KOPT-K1 (cell line): ENCODE results near the gene TAF1B.
"Not testable (repeated sequence)": the region's sequence is repeated elsewhere in the genome, so short reads cannot be mapped to it uniquely, and the experiment has no call there.

Source experiments
- H3K27ac ChIP-seq: fragments of 200-600 bp; sonication (generic); 2 replicates; pipeline ENCODE4 v1.5.1; 2016; ENCODE audit warnings: antibody characterized with exemption, mild to moderate bottlenecking, low read depth, low read length; ENCODE audit not compliant: poor library complexity, severe bottlenecking
- H3K36me3 ChIP-seq: fragments of 200-600 bp; sonication (generic); 2 replicates; pipeline ENCODE4 v1.5.1; 2017; ENCODE audit warnings: antibody characterized with exemption, mild to moderate bottlenecking, low read length, moderate library complexity; ENCODE audit not compliant: insufficient read depth
- H3K9me3 ChIP-seq: fragments of 200-600 bp; sonication (generic); 2 replicates; pipeline ENCODE4 v1.5.1; 2017; ENCODE audit warnings: antibody characterized with exemption, low read length, mild to moderate bottlenecking; ENCODE audit not compliant: insufficient read depth, poor library complexity, severe bottlenecking

TAF1B gene

GRCh38 chr2:9815076-9815475, 28.2 kb upstream of the TAF1B start:
- Histone ChIP-seq H3K27ac (no peak overlapping the region), H3K9me3 (no peaks in the 10 kb centered on the region), H3K36me3 (no peaks in the 10 kb centered on the region)

- H3K27ac ChIP-seq = no peak overlapping the region
- no peaks in the 10 kb centered on the region for H3K36me3 ChIP-seq
Measured at GRCh38 chr2:9815844-9816279, 27.4 kb upstream of the TAF1B start.

GRCh38 chr2:9818097-9818496, 25.2 kb upstream of the TAF1B start:
- Histone ChIP-seq H3K27ac (no peak overlapping the region), H3K9me3 (no peaks in the 10 kb centered on the region), H3K36me3 (no peaks in the 10 kb centered on the region)

More at GRCh38 chr2:9815844-9816279, 27.4 kb upstream of the TAF1B start:
- H3K9me3 ChIP-seq = no peaks in the 10 kb centered on the region

DNA sequence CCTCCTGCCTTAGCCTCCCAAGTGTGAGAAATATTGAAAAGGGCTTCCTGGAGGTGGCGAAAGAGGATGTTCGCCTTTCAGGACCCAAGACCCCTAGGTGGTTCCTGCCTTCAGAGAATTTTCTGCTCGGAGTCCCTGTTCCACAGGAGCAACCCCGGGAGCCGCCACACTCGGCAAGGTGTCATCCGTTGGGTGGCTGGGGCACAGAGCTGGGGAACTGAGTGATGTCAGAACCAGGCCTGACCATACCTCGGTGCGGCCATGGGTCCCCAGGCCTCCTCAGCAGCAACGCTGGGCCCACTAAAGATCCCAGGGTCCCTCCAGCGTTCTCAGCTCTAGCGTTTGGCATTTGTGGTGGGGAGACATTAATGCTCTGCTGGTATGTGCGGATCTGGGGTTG, 23.7 kb upstream of the TAF1B start:
- Histone ChIP-seq H3K27ac (no peak overlapping the region), H3K9me3 (no peaks in the 10 kb centered on the region), H3K36me3 (no peaks in the 10 kb centered on the region)

GRCh38 chr2:9820020-9820973, 23.0 kb upstream of the TAF1B start:
- Histone ChIP-seq H3K9me3 (no peaks in the 10 kb centered on the region), H3K36me3 (no peaks in the 10 kb centered on the region), H3K27ac (no peak overlapping the region)

- Histone ChIP-seq H3K27ac (no peak overlapping the region), H3K9me3 (no peaks in the 10 kb centered on the region), H3K36me3 (no peaks in the 10 kb centered on the region)
Measured at GRCh38 chr2:9821805-9822445, 21.3 kb upstream of the TAF1B start.

DNA sequence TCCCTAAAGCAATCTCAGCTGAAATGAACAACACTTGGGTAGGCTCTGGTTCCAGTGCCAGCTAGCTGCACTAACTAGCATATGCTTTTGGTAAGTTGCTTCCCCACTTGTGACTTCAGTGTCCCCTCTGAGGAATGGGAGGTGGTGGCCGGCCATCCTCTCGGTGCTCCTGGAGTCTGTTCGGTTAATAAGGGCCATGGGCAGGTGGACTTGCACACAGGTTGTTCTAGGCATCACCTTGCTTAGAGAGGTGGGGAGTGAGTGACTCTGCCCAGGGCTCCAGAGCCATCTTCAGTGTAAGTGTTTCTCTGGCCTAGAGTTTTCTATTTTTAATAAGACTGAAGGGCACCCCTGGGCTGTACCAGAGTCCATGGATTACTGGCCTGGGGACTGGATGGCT, 18.8 kb upstream of the TAF1B start:
- no peak overlapping the region for H3K27ac ChIP-seq

GRCh38 chr2:9824956-9825720, 18.1 kb upstream of the TAF1B start:
- H3K27ac ChIP-seq = no peak overlapping the region
- H3K36me3 ChIP-seq = no peaks in the 10 kb centered on the region
- no peaks in the 10 kb centered on the region for H3K9me3 ChIP-seq

More for the DNA sequence above, 18.8 kb upstream of the TAF1B start:
- Histone ChIP-seq H3K9me3 (no peaks in the 10 kb centered on the region), H3K36me3 (no peaks in the 10 kb centered on the region)

DNA sequence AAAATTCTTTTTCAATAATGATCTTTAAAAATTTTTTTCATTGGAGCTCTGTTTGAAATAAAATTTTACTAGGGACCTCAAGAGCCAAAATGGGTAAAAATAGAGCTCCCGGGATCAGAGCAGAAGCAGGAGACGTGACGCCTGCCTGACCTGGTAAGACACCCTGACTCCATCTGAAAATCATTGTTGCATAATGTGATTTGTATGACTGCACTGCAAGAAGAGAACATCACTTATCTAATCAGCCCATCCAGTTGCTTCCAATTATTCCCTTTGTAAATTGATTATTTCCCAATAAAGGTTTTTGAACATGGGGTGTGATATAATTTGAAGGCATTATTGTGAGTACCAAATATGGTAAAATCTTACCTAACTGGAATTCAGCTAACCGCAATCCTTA, 17.1 kb upstream of the TAF1B start:
- Histone ChIP-seq H3K27ac (no peak overlapping the region), H3K36me3 (no peaks in the 10 kb centered on the region), H3K9me3 (no peaks in the 10 kb centered on the region)

DNA sequence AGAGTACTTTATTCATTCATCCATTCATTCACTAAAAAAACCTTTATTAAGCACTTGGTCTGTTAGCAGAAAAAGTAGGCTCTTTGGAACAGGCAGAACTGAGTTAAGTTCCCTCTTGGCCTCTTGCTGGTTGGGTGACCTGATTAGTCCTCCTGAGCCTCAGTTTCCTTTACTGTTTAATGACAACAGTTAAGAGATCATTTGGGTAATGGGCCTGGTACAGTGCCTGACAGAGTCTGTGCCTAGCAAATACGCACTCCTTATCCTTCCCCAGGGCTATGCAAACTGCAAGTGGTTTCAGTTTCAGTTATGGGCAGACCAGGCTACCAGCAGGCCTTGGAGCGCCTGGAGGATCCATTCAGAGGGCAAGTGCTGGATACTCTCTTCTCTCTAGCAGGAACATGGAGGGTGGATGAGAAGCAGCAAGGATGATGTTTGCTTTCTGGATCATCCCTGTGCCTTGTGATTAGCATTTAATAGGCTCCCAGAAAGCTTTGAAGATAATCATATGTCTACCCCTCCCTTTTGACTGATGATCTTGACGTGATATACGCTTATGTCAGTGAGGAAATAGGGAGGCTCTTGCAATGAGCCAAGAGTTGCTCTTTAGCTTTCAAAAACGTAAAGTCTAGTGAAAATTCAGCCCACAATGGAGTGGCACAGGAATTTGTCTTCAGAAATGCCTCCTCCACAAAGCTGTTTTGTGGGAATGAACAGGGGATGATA, 12.4 kb upstream of the TAF1B start:
- no peak overlapping the region for H3K27ac ChIP-seq
- H3K36me3 ChIP-seq = no peaks in the 10 kb centered on the region
- no peaks in the 10 kb centered on the region for H3K9me3 ChIP-seq

GRCh38 chr2:9831670-9832069, 11.6 kb upstream of the TAF1B start:
- no peak overlapping the region for H3K27ac ChIP-seq
- H3K36me3 ChIP-seq = no peaks in the 10 kb centered on the region
- H3K9me3 ChIP-seq = no peaks in the 10 kb centered on the region

DNA sequence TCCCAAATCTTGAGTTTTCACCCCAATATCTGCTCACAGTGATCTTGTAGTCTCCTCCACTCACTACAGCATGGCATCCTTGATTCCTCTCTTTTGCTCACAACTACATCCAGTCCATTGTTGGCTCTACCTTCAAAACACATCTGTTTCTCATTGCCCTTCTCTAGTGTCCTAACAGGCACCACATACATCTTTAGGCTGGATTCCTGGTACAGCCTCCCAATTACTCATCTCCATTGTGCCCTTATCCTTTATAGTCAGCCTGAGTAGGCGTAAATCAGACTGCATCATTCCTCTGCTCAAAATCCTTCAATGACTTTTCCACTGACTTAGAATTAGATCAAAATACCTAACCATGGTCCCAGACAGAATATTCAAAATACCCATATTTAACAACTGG, 10.7 kb upstream of the TAF1B start:
- no peaks in the 10 kb centered on the region for H3K9me3 ChIP-seq
- no peaks in the 10 kb centered on the region for H3K36me3 ChIP-seq
- H3K27ac ChIP-seq = no peak overlapping the region

- not testable (repeated sequence) for H3K36me3 ChIP-seq, H3K27ac ChIP-seq, H3K9me3 ChIP-seq
Measured at GRCh38 chr2:9835068-9835467, 8.2 kb upstream of the TAF1B start.

DNA sequence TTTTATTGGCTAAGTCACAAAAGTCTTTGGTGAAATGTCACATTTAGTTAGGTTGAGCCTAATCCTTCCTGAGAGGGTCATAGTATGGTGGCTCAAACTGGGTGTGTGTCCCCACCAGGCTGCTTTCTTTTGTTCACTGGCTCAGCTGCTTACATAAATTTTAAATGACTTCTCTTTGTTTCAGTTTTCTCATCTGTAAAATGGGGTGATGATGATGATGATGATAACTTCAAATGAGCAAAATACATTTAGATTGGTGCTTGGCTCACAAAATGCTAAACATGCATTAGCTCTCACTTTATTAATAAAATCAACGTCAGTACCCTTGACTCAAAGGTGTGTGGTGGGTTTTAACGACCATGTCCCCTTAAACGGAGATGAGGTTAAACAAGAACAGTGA, 7.2 kb upstream of the TAF1B start:
- no peaks in the 10 kb centered on the region for H3K36me3 ChIP-seq
- H3K27ac ChIP-seq = no peak overlapping the region
- H3K9me3 ChIP-seq = no peaks in the 10 kb centered on the region
